Measurements from ENCODE around the gene EEF2. TPM values are rescaled to one million over a fixed set of nuclear protein-coding genes. Genes with fewer than 3 reads are reported as not detected.

The EEF2 gene
- total RNA-seq = 1,702 TPM

- peak in 1 of 2 donors; percentile 91 for DNase-seq (ENCODE audit: extremely low spot score in 2 of 2)
- Histone ChIP-seq H3K9me3 (no peaks in the 10 kb centered on the region), H3K27ac (peak within 1 kb of the TSS; percentile 92), H3K36me3 (peaks cover 3 to 43% of the 10 kb centered on the region in 2 donors), H3K4me1 (peaks cover 49% of the 10 kb centered on the region), H3K27me3 (no peaks in the 10 kb centered on the region), H3K4me3 (peak within 1 kb of the TSS; percentile 79 to 100)
- TF ChIP-seq POLR2AphosphoS5 (IDR thresholded peaks at IDR 0.05; ENCODE audit: insufficient read depth in 1 of 2, low read depth in 1 of 2) (peak; percentile 87 to 100), POLR2A (IDR thresholded peaks at IDR 0.05) (peak; percentile 47 to 99), CTCF (IDR thresholded peaks at IDR 0.05) (peak in 1 of 3 experiments; percentile 15)
- intact Hi-C loops (cut with DNase I) = loop anchor here (5.0 to 10.0 kb wide), 2 partner anchors 82 to 220 kb away; partner anchors contain the start of gene ZBTB7A
Measured at GRCh38 chr19:3984908-3985642, at the start of gene EEF2. Gene EEF2, minus strand, starts transcription at chr19:3985463. Its CDS starts 83 bp downstream, at chr19:3985380.

GRCh38 chr19:4034048-4035017 lies 49.1 kb upstream of the EEF2 start:
- H3K27ac ChIP-seq = no peak overlapping the region
- no peak for DNase-seq (ENCODE audit: extremely low spot score in 2 of 2)
- no peak overlapping the region for H3K4me3 ChIP-seq
- H3K4me1 ChIP-seq = no peaks in the 10 kb centered on the region
- H3K9me3 ChIP-seq = no peaks in the 10 kb centered on the region
- intact Hi-C loops (cut with DNase I) = no loop called here
- H3K36me3 ChIP-seq = peaks cover 0 to 45% of the 10 kb centered on the region in 2 donors
- TF ChIP-seq CTCF (IDR thresholded peaks at IDR 0.05) (no peak), POLR2AphosphoS5 (IDR thresholded peaks at IDR 0.05; ENCODE audit: insufficient read depth in 1 of 2, low read depth in 1 of 2) (no peak), POLR2A (IDR thresholded peaks at IDR 0.05) (no peak)
- no peaks in the 10 kb centered on the region for H3K27me3 ChIP-seq

- Histone ChIP-seq H3K27ac (no peak overlapping the region), H3K27me3 (no peaks in the 10 kb centered on the region), H3K9me3 (no peaks in the 10 kb centered on the region), H3K36me3 (peaks cover 0 to 55% of the 10 kb centered on the region in 2 donors), H3K4me1 (no peaks in the 10 kb centered on the region), H3K4me3 (no peak overlapping the region)
- no peak for DNase-seq (ENCODE audit: extremely low spot score in 2 of 2)
- intact Hi-C loops (cut with DNase I) = no loop called here
- TF ChIP-seq CTCF (IDR thresholded peaks at IDR 0.05) = no peak
- TF ChIP-seq POLR2A (IDR thresholded peaks at IDR 0.05) = no peak
- no peak for TF ChIP-seq POLR2AphosphoS5 (IDR thresholded peaks at IDR 0.05; ENCODE audit: insufficient read depth in 1 of 2, low read depth in 1 of 2)
Measured at GRCh38 chr19:4033028-4033956, 48.0 kb upstream of the EEF2 start.

- Histone ChIP-seq H3K27ac (no peak overlapping the region), H3K4me1 (no peaks in the 10 kb centered on the region), H3K9me3 (no peaks in the 10 kb centered on the region), H3K36me3 (peaks cover 0 to 50% of the 10 kb centered on the region in 2 donors), H3K27me3 (no peaks in the 10 kb centered on the region), H3K4me3 (no peak overlapping the region)
- intact Hi-C loops (cut with DNase I) = no loop called here
- TF ChIP-seq POLR2A (IDR thresholded peaks at IDR 0.05) (no peak), CTCF (IDR thresholded peaks at IDR 0.05) (no peak), POLR2AphosphoS5 (IDR thresholded peaks at IDR 0.05; ENCODE audit: insufficient read depth in 1 of 2, low read depth in 1 of 2) (no peak)
- DNase-seq (ENCODE audit: extremely low spot score in 2 of 2) = no peak
Measured at GRCh38 chr19:4032436-4032835, 47.2 kb upstream of the EEF2 start.

Data from vagina (tissue), 2 donors.